ENCODE data around the gene RSAD2. TPM values are rescaled to one million over a fixed set of nuclear protein-coding genes. Genes with fewer than 3 reads are reported as not detected.

The RSAD2 gene
- total and polyA plus RNA-seq, 9 of the 15 experiments (the other 6 are each of a cell fraction or from before 2014, with no cell fraction given): 0.15 to 1.4 (median 0.28) TPM

DNA sequence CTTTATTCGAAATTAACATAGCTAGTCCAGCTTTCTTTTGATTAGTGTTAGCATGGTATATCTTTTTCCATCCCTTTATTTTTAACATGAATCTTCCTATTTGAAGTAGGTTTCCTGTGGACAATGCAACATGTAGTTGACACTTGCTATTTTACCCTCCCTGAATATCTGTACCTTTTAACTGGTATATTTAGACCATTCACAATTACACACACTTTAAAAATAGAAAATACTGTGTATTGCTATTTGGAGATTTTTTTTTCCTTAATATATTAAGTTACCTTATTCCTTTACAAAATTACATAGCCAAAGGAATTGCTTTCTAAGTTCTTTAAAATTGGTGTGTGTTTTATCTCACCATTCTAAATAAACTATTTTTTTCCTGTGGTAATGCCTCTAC lies 54.6 kb downstream of the RSAD2 start:
- no TSS peak for BruUV-seq (replicated peaks)
- H2AFZ ChIP-seq (ENCODE audit: low read depth, low read length): no peak overlapping the region
- H3K9me1 ChIP-seq (ENCODE audit: control insufficient read depth, insufficient read depth, low read length): no peaks in the 10 kb centered on the region
- ATAC-seq (no peak), DNase-seq (ENCODE audit: extremely low read depth in 1 of 4, low spot score in 3 of 4) (no peak), FAIRE-seq (no peak)
- no peaks in the 10 kb centered on the region for H3K36me3 ChIP-seq (ENCODE audit: control insufficient read depth, insufficient read depth, low read length)
- H3K4me2 ChIP-seq (ENCODE audit: insufficient read depth, low read length): no peak overlapping the region
- no peaks in the 10 kb centered on the region for H3K79me2 ChIP-seq (ENCODE audit: control insufficient read depth, insufficient read depth, low read length)
- peaks cover 0 to 3% of the 10 kb centered on the region in 2 experiments; a peak in 2 of 5 replicates for H3K4me1 ChIP-seq (replicated peaks in 1 of 2; ENCODE audit: control insufficient read depth in 2 of 2, insufficient read depth in 2 of 2, low read length in 2 of 2)
- H3K27me3 ChIP-seq (ENCODE audit: control insufficient read depth in 2 of 2, insufficient read depth in 2 of 2, low read length in 2 of 2): no peaks in the 10 kb centered on the region
- H3K27ac ChIP-seq (ENCODE audit: extremely low read depth, low read depth, low read length): no peak overlapping the region
- WGBS (ENCODE audit: insufficient coverage, low coverage, missing lambda C conversion rate): 0% methylated on average over 1 of the region's 1 CpG
- intact Hi-C loops (cut with micrococcal nuclease) (no loop called here), in situ Hi-C loops (cut with MboI) (no loop called here)
- H4K20me1 ChIP-seq (replicated peaks; ENCODE audit: control insufficient read depth, insufficient read depth, low read length): 0 out of 2 replicates have a peak, but pooled peaks cover 6% of the 10 kb centered on the region
- H3K4me3 ChIP-seq: no peak overlapping the region
- no peaks in the 10 kb centered on the region for H3K9me3 ChIP-seq (replicated peaks; ENCODE audit: control insufficient read depth, insufficient read depth, low read depth, low read length)
- POLR2A ChIA-PET: no interaction called here
- no peak overlapping the region for H3K9ac ChIP-seq (ENCODE audit: insufficient read depth in 1 of 2, low read depth in 2 of 2, low read length in 2 of 2)
- CTCF ChIA-PET (ENCODE audit: low intra/inter-chr PET ratio): no interaction called here
- TF ChIP-seq NELFE (IDR thresholded peaks at IDR 0.05; ENCODE audit: insufficient read depth, insufficient read length) (no peak), ZNF79 (CRISPR knock-in tag; IDR thresholded peaks at IDR 0.05; ENCODE audit: low read depth) (0 out of 2 replicates have a peak, but pooled peaks have one; percentile 64)

DNA sequence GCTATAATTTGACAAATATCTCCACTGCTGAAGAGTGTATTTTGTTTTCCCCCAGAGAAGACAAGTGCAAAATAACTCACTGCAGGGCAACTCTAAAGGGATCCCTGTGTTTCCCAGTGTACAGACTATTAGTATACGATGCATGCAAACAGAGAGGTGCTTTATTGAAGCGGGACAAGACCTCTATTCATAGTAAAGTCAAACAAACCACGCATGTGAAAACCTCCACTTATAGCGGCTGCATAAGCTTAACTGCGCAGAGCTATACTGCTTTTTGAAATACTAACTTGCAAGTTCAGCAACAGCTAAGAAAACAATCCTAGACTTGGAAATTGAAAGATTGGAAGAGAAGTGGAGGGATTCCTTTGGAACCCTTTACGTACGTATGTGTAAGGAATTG lies 55.3 kb downstream of the RSAD2 start:
- FAIRE-seq (no peak), ATAC-seq (no peak), DNase-seq (ENCODE audit: extremely low read depth in 1 of 4, low spot score in 3 of 4) (no peak)
- CTCF ChIA-PET (ENCODE audit: low intra/inter-chr PET ratio): no interaction called here
- no peak overlapping the region for H3K4me2 ChIP-seq (ENCODE audit: insufficient read depth, low read length)
- POLR2A ChIA-PET: no interaction called here
- H3K36me3 ChIP-seq (ENCODE audit: control insufficient read depth, insufficient read depth, low read length): no peaks in the 10 kb centered on the region
- no peak overlapping the region for H3K4me3 ChIP-seq
- H3K9me3 ChIP-seq (replicated peaks; ENCODE audit: control insufficient read depth, insufficient read depth, low read depth, low read length): no peaks in the 10 kb centered on the region
- in situ Hi-C loops (cut with MboI): no loop called here
- H3K27me3 ChIP-seq (ENCODE audit: control insufficient read depth in 2 of 2, insufficient read depth in 2 of 2, low read length in 2 of 2): no peaks in the 10 kb centered on the region
- H3K27ac ChIP-seq (ENCODE audit: extremely low read depth, low read depth, low read length): no peak overlapping the region
- BruUV-seq (replicated peaks): no TSS peak
- 62% methylated on average over 7 of the region's 7 CpGs for WGBS (ENCODE audit: insufficient coverage, low coverage, missing lambda C conversion rate)
- 0 out of 2 replicates have a peak, but pooled peaks cover 6% of the 10 kb centered on the region for H4K20me1 ChIP-seq (replicated peaks; ENCODE audit: control insufficient read depth, insufficient read depth, low read length)
- no peaks in the 10 kb centered on the region; a peak in 2 of 5 replicates for H3K4me1 ChIP-seq (replicated peaks in 1 of 2; ENCODE audit: control insufficient read depth in 2 of 2, insufficient read depth in 2 of 2, low read length in 2 of 2)
- H3K79me2 ChIP-seq (ENCODE audit: control insufficient read depth, insufficient read depth, low read length): no peaks in the 10 kb centered on the region
- no peak overlapping the region for H3K9ac ChIP-seq (ENCODE audit: insufficient read depth in 1 of 2, low read depth in 2 of 2, low read length in 2 of 2)
- no peaks in the 10 kb centered on the region for H3K9me1 ChIP-seq (ENCODE audit: control insufficient read depth, insufficient read depth, low read length)
- intact Hi-C loops (cut with micrococcal nuclease): no loop called here
- no peak overlapping the region for H2AFZ ChIP-seq (ENCODE audit: low read depth, low read length)
- TF ChIP-seq HIVEP1 (CRISPR knock-in tag; IDR thresholded peaks at IDR 0.05): no peak
- TF ChIP-seq BCOR (IDR thresholded peaks at IDR 0.05): no peak
- no peak for TF ChIP-seq PTRF (tag; IDR thresholded peaks at IDR 0.05)
- TF ChIP-seq RBM22 (IDR thresholded peaks at IDR 0.05; ENCODE audit: low read depth, low read length, poor library complexity, severe bottlenecking): no peak
- TF ChIP-seq, protein P1, sequence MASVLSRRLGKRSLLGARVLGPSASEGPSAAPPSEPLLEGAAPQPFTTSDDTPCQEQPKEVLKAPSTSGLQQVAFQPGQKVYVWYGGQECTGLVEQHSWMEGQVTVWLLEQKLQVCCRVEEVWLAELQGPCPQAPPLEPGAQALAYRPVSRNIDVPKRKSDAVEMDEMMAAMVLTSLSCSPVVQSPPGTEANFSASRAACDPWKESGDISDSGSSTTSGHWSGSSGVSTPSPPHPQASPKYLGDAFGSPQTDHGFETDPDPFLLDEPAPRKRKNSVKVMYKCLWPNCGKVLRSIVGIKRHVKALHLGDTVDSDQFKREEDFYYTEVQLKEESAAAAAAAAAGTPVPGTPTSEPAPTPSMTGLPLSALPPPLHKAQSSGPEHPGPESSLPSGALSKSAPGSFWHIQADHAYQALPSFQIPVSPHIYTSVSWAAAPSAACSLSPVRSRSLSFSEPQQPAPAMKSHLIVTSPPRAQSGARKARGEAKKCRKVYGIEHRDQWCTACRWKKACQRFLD (CRISPR knock-in tag; IDR thresholded peaks at IDR 0.05): no peak
